A673 (cell line): Measurements from ENCODE around the gene IGF1R.

ENCODE experiments used
- CTCF ChIP-seq: fragments of 300-800, 200-600 bp; sonication (generic); conservative IDR thresholded peaks from 2 replicates; pipeline ENCODE4 v1.5.1; 2017; ENCODE audit warnings: low read depth, mild to moderate bottlenecking, antibody characterized with exemption, low read length, moderate library complexity, mixed read lengths
- EZH2 ChIP-seq: fragments of 200-600 bp; sonication (generic); IDR thresholded peaks from 2 replicates; pipeline ENCODE4 v1.6.1; 2017; ENCODE audit warnings: borderline replicate concordance, low read depth, mild to moderate bottlenecking, mixed read lengths, antibody characterized with exemption, low read length; ENCODE audit not compliant: poor library complexity, severe bottlenecking

- no peak for TF ChIP-seq CTCF
- TF ChIP-seq EZH2: no peak
These were observed 524 bp downstream of the IGF1R start for GRCh38 chr15:98648654-98649471.
